HEK293T (cell line): ENCODE data around the gene PCDH9.

Source experiments
- ELF4 ChIP-seq: fragments of 450-650 bp; IDR thresholded peaks from 2 replicates; pipeline ENCODE4 v1.6.1; 2017; ENCODE audit warnings: antibody characterized with exemption
- FOXM1 ChIP-seq: fragments of 450-650 bp; IDR thresholded peaks from 2 replicates; pipeline ENCODE4 v1.6.1; 2017; ENCODE audit warnings: mild to moderate bottlenecking, borderline replicate concordance
- PKNOX1 ChIP-seq: fragments of 450-650 bp; IDR thresholded peaks from 2 replicates; pipeline ENCODE4 v1.6.1; 2016

DNA sequence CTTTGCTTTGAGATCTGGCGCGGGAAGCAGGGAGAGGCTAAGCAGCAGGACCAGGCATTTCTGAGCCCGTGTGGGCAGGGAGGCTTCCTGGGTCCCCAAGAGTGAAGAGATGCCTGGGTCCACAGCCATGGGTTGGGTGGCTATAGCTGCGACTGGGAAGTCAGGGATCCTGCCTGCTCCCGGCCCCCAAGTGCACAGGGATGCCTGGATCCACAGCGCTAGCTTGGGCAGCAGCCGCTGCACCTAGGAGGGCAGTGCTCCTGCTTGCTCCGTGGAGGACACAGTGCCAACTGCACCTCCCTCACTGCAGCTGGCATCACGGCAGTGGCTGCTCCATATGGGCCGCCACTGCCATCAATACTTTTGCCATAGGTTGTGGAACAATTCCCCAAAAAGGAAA lies 384.7 kb downstream of the PCDH9 start:
- TF ChIP-seq ELF4: no peak
- no peak for TF ChIP-seq PKNOX1
- TF ChIP-seq FOXM1: no peak
